Upper lobe of left lung (tissue), 4 donors: ENCODE results near the gene LMOD3.

Experiments used
- POLR2A ChIP-seq, 4 donors: fragments of 450-650 bp; IDR thresholded peaks; one replicate each; pipeline ENCODE4 v1.5.1; 2016 to 2017; ENCODE audit warnings: antibody characterized with exemption in 4 of 4, mild to moderate bottlenecking in 2 of 4
- POLR2AphosphoS5 ChIP-seq, 2 donors: sonication (generic); formaldehyde crosslinking; IDR thresholded peaks; one replicate each; pipeline ENCODE4 v1.5.1; 2017; ENCODE audit warnings: antibody characterized with exemption in 2 of 2
- TF ChIP-seq, protein P1 (sequence below), 6 experiments: fragments of 450-650 bp in 4 of 6; fragments of 200-600 bp in 2 of 6; sonication (generic) in 2 of 6; IDR thresholded peaks; one replicate each; pipeline ENCODE4 v1.5.1; 2016 to 2019; ENCODE audit warnings: antibody characterized with exemption in 6 of 6

DNA sequence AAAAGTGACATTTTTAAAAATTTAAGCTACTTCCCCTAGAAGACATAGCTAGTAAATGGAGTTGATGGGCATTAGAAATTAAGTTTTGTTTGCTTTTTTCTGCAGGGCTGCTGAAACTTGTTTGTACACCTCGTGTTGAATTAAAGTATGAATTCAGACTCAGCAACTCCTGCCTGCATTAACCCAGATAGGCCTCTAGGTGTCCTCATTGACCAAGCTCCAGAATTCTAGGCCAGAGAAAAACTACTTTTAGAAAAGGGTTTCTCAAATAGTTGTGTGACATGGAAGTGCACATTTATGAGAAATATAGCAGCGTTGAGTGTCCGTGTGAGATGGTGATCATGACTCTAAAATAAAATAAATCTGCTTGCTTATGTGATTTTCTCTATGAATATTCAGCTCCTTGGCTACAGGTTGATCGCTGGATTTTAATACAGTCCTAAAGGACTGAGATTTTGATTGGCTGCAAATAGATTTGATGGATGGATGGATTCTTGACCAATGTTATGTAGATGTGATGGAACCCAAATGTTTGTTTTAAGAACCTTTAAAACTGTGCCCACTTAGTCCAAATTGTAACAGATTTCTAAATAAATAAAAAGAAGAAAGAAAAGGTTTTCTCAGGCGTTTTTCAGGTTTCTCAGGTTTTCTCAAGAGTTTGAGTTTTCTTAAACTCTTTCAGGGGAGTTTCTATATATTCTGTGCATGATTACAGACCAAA is 39.4 kb upstream of the LMOD3 start:
- no peak for TF ChIP-seq POLR2A (IDR thresholded peaks at IDR 0.05)
- TF ChIP-seq, protein P1, sequence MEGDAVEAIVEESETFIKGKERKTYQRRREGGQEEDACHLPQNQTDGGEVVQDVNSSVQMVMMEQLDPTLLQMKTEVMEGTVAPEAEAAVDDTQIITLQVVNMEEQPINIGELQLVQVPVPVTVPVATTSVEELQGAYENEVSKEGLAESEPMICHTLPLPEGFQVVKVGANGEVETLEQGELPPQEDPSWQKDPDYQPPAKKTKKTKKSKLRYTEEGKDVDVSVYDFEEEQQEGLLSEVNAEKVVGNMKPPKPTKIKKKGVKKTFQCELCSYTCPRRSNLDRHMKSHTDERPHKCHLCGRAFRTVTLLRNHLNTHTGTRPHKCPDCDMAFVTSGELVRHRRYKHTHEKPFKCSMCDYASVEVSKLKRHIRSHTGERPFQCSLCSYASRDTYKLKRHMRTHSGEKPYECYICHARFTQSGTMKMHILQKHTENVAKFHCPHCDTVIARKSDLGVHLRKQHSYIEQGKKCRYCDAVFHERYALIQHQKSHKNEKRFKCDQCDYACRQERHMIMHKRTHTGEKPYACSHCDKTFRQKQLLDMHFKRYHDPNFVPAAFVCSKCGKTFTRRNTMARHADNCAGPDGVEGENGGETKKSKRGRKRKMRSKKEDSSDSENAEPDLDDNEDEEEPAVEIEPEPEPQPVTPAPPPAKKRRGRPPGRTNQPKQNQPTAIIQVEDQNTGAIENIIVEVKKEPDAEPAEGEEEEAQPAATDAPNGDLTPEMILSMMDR (IDR thresholded peaks at IDR 0.05), result peak; percentile 83 to 94 (median 89)
- no peak for TF ChIP-seq POLR2AphosphoS5 (IDR thresholded peaks at IDR 0.05)
